BE2C (cell line): Measurements from ENCODE around the gene MGME1. TPM values are rescaled to one million over a fixed set of nuclear protein-coding genes. Genes with fewer than 3 reads are reported as not detected.

ENCODE experiments used
- DNase-seq: peaks from one replicate; pipeline ENCODE4 v3.0.0-alpha.2; 2020
- H3K27me3 ChIP-seq: fragments of 250-450 bp; sonication (Bioruptor Pico); 2 replicates; pipeline ENCODE4 v1.5.1; 2020; ENCODE audit warnings: mild to moderate bottlenecking
- H3K36me3 ChIP-seq: fragments of 250-450 bp; sonication (Bioruptor Pico); 2 replicates; pipeline ENCODE4 v1.5.1; 2020; ENCODE audit warnings: mild to moderate bottlenecking
- H3K4me1 ChIP-seq: fragments of 250-450 bp; sonication (Bioruptor Pico); 2 replicates; pipeline ENCODE4 v1.5.1; 2020
- H3K4me3 ChIP-seq: 2 replicates; pipeline ENCODE4 v1.5.1; 2011; ENCODE audit warnings: low read depth, low read length
- H3K9me3 ChIP-seq: fragments of 250-450 bp; sonication (Bioruptor Pico); 2 replicates; pipeline ENCODE4 v1.5.1; 2020
- CTCF ChIP-seq: IDR thresholded peaks from 2 replicates; pipeline ENCODE4 v1.5.1; 2012; ENCODE audit warnings: mild to moderate bottlenecking, low read depth, low read length
- polyA plus RNA-seq: library from polyadenylated mRNA; unstranded; fragments of >200 nt; gene quantifications from one replicate; pipeline ENCODE4 v1.2.1, GENCODE V29; 2012; ENCODE audit warnings: low read depth, missing spikeins; ENCODE audit not compliant: insufficient read length, insufficient read depth

Gene MGME1, protein sequence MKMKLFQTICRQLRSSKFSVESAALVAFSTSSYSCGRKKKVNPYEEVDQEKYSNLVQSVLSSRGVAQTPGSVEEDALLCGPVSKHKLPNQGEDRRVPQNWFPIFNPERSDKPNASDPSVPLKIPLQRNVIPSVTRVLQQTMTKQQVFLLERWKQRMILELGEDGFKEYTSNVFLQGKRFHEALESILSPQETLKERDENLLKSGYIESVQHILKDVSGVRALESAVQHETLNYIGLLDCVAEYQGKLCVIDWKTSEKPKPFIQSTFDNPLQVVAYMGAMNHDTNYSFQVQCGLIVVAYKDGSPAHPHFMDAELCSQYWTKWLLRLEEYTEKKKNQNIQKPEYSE
- polyA plus RNA-seq = 22.4 TPM

GRCh38 chr20:17968366-17969277 is at the start of gene MGME1, which contains the start of gene SNX5:
TSS of gene MGME1 (plus strand) at chr20:17969018. CDS start at chr20:17969860, 842 bp downstream.
TSS of gene SNX5 (minus strand) at chr20:17968794. CDS start at chr20:17968425, 369 bp downstream.
- Histone ChIP-seq H3K4me1 (peaks cover 9% of the 10 kb centered on the region; the same call in 1 of the 2 replicates), H3K4me3 (peak within 1 kb of the TSS; percentile 84), H3K27me3 (no peaks in the 10 kb centered on the region), H3K36me3 (peaks cover 41% of the 10 kb centered on the region), H3K9me3 (no peaks in the 10 kb centered on the region)
- peak; percentile 99 for DNase-seq
- no peak for TF ChIP-seq CTCF

- no peaks in the 10 kb centered on the region for H3K27me3 ChIP-seq
- H3K4me1 ChIP-seq = no peaks in the 10 kb centered on the region
- no peak for TF ChIP-seq CTCF
- no peaks in the 10 kb centered on the region for H3K36me3 ChIP-seq
- no peaks in the 10 kb centered on the region for H3K9me3 ChIP-seq
- H3K4me3 ChIP-seq = no peak overlapping the region
- DNase-seq = no peak
Observed at GRCh38 chr20:17919149-17919548, 49.7 kb upstream of the MGME1 start.

GRCh38 chr20:17921774-17922173 is 47.0 kb upstream of the MGME1 start:
- H3K9me3 ChIP-seq = no peaks in the 10 kb centered on the region
- no peaks in the 10 kb centered on the region for H3K36me3 ChIP-seq
- H3K4me1 ChIP-seq = no peaks in the 10 kb centered on the region
- no peak for DNase-seq
- no peaks in the 10 kb centered on the region for H3K27me3 ChIP-seq
- H3K4me3 ChIP-seq = no peak overlapping the region
- no peak for TF ChIP-seq CTCF

- no peak for TF ChIP-seq CTCF
- no peaks in the 10 kb centered on the region for H3K27me3 ChIP-seq
- H3K4me1 ChIP-seq = no peaks in the 10 kb centered on the region
- H3K36me3 ChIP-seq = no peaks in the 10 kb centered on the region
- no peak for DNase-seq
- no peak overlapping the region for H3K4me3 ChIP-seq
- H3K9me3 ChIP-seq = no peaks in the 10 kb centered on the region
Observed at GRCh38 chr20:17925141-17925939, 43.5 kb upstream of the MGME1 start.

DNA sequence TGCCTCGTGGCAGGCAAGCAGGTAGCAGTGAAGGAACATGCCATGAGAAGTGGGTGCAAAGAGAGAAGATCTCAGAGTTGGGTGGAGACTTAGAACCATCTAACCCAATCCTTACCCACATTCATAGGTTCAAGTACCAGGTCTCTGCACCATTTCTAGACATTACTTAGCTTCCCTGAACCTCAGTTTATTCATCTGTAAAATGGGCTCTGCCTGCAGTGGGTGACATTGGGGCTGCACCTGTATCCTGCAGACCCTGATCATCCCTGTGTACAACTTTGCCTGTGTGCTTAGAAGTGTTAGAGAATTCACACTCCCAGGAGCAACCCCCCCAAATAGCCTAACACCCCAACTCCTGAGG is 42.9 kb upstream of the MGME1 start:
- H3K4me3 ChIP-seq = no peak overlapping the region
- H3K4me1 ChIP-seq = no peaks in the 10 kb centered on the region
- H3K9me3 ChIP-seq = no peaks in the 10 kb centered on the region
- no peak for TF ChIP-seq CTCF
- H3K36me3 ChIP-seq = no peaks in the 10 kb centered on the region
- no peaks in the 10 kb centered on the region for H3K27me3 ChIP-seq
- DNase-seq = no peak
